ENCODE data around the gene IGSF22.

DNA sequence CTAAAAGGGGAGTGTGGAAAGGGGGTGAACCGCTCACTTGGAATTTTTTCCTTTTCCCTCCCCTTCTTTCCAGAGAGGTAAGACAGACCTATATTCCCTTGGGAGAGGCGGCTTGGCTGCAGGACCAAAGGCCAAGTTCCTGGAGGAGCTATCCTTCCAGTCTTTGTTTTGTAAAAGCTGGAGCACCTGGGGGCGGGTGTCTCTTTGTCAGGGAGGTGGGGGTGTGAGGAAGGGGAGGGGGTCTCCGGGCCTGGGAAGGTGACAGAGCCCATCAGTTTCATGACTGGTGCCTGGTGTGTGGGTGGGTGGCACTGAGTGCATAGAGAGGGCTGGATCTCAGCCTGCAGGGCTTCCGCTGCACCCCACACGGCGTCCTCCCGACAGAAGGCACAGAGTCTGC, 47.1 kb upstream of the IGSF22 start:
- no peak for TF ChIP-seq POLR2A (IDR thresholded peaks at IDR 0.05; ENCODE audit: low read length)
- TF ChIP-seq GATA1 (IDR thresholded peaks at IDR 0.05; ENCODE audit: low read depth, low read length) = no peak

Measured in erythroblast (primary cell).